SK-N-SH (cell line): ENCODE data around the gene UPF2. TPM values are rescaled to one million over a fixed set of nuclear protein-coding genes. Genes with fewer than 3 reads are reported as not detected.

Source experiments
- CTCF ChIA-PET: fragments of 300-600, 350-600 bp; formaldehyde crosslinking; extraction: SDS; loops from one replicate; lab custom pipeline; 2021; lab: Yijun Ruan, JAX
- POLR2A ChIA-PET: fragments of 350-600 bp; sonication (Branson Sonifier 250); formaldehyde crosslinking; extraction: SDS; loops from one replicate; lab custom pipeline; 2020; ENCODE audit warnings: antibody characterized with exemption, inconsistent platforms; lab: Yijun Ruan, JAX
- DNase-seq: peaks from one replicate; pipeline ENCODE4 v3.0.0; 2012
- H2AFZ ChIP-seq: fragments of 200-600 bp; sonication (generic); 2 replicates; pipeline ENCODE4 v1.8.1; 2016; ENCODE audit warnings: antibody characterized with exemption, mild to moderate bottlenecking, low read depth
- H3F3A ChIP-seq: fragments of 200-600 bp; sonication (generic); replicated peaks from 2 replicates; pipeline ENCODE3; 2016; ENCODE audit warnings: antibody characterized with exemption, mild to moderate bottlenecking; ENCODE audit not compliant: insufficient read depth
- H3K27ac ChIP-seq, 2 experiments: fragments of 200-500 bp in 1 of 2; fragments of 200-600 bp in 1 of 2; sonication (Bioruptor generic) in 1 of 2; sonication (generic), shearing (Covaris generic) in 1 of 2; 2 replicates each; pipeline versions ENCODE4 v1.5.1 to v1.6.1; 2014 to 2016; ENCODE audit warnings: low read depth in 2 of 2, inconsistent platforms in 1 of 2, low read length in 1 of 2, mild to moderate bottlenecking in 1 of 2, mixed read lengths in 1 of 2
- H3K27me3 ChIP-seq: fragments of 200-600 bp; sonication (generic), shearing (Covaris generic); 2 replicates; pipeline ENCODE4 v1.6.1; 2016; ENCODE audit warnings: mixed run types; ENCODE audit not compliant: insufficient read depth
- H3K36me3 ChIP-seq, 2 experiments: fragments of 200-500 bp in 1 of 2; fragments of 200-600 bp in 1 of 2; sonication (Bioruptor generic) in 1 of 2; sonication (generic) in 1 of 2; replicated peaks in 1 of 2; 2 replicates each; pipeline versions ENCODE3 to v1.5.1; 2014 to 2016; ENCODE audit warnings: low read length in 1 of 2, mild to moderate bottlenecking in 1 of 2; ENCODE audit not compliant: insufficient read depth in 2 of 2, control insufficient read depth in 1 of 2
- H3K4me1 ChIP-seq, 2 experiments: fragments of 200-500 bp in 1 of 2; fragments of 200-600 bp in 1 of 2; sonication (Bioruptor generic) in 1 of 2; sonication (generic), shearing (Covaris generic) in 1 of 2; 2 replicates each; pipeline versions ENCODE4 v1.5.1 to v1.6.1; 2014 to 2016; ENCODE audit warnings: low read depth in 1 of 2, low read length in 1 of 2, mixed run types in 1 of 2; ENCODE audit not compliant: insufficient read depth in 2 of 2, control insufficient read depth in 1 of 2
- H3K4me2 ChIP-seq: fragments of 200-600 bp; sonication (generic), shearing (Covaris generic); 2 replicates; pipeline ENCODE4 v1.6.1; 2017; ENCODE audit warnings: mixed run types
- H3K4me3 ChIP-seq, 2 experiments: fragments of 200-500 bp in 1 of 2; fragments of 200-600 bp in 1 of 2; sonication (Bioruptor generic) in 1 of 2; sonication (generic), shearing (Covaris generic) in 1 of 2; 2 replicates each; pipeline versions ENCODE4 v1.5.1 to v1.8.1; 2014 to 2016; ENCODE audit warnings: low read depth in 2 of 2, inconsistent platforms in 1 of 2, low read length in 1 of 2, mild to moderate bottlenecking in 1 of 2, mixed read lengths in 1 of 2, moderate library complexity in 1 of 2
- H3K79me2 ChIP-seq: fragments of 200-600 bp; sonication (generic); 2 replicates; pipeline ENCODE4 v1.8.1; 2017; ENCODE audit warnings: mild to moderate bottlenecking; ENCODE audit not compliant: insufficient read depth
- H3K9ac ChIP-seq: fragments of 200-600 bp; sonication (generic); 2 replicates; pipeline ENCODE4 v1.6.1; 2017; ENCODE audit warnings: mixed run types
- H3K9me2 ChIP-seq: fragments of 200-600 bp; sonication (generic); 2 replicates; pipeline ENCODE4 v1.6.1; 2017; ENCODE audit warnings: mixed run types
- H3K9me3 ChIP-seq: fragments of 200-600 bp; sonication (generic); 2 replicates; pipeline ENCODE4 v1.6.1; 2017; ENCODE audit warnings: mixed run types, mild to moderate bottlenecking, moderate library complexity
- H4K20me1 ChIP-seq: fragments of 200-600 bp; sonication (generic); 2 replicates; pipeline ENCODE4 v1.6.1; 2017; ENCODE audit warnings: mild to moderate bottlenecking, mixed run types; ENCODE audit not compliant: insufficient read depth
- ELF1 ChIP-seq: IDR thresholded peaks from 2 replicates; pipeline ENCODE4 v1.4.0; 2012
- FOXJ3 ChIP-seq: sonication (generic); formaldehyde crosslinking; IDR thresholded peaks from 2 replicates; pipeline ENCODE4 v1.5.1; 2020; ENCODE audit warnings: mild to moderate bottlenecking, missing genetic modification reagents
- FOXM1 ChIP-seq: IDR thresholded peaks from 2 replicates; pipeline ENCODE4 v1.4.0; 2012; ENCODE audit warnings: low read depth, mild to moderate bottlenecking
- GABPA ChIP-seq: IDR thresholded peaks from 2 replicates; pipeline ENCODE4 v1.4.0; 2012; ENCODE audit warnings: low read depth, mild to moderate bottlenecking
- JUND ChIP-seq: IDR thresholded peaks from 2 replicates; pipeline ENCODE4 v1.4.0; 2012
- MXI1 ChIP-seq: IDR thresholded peaks from 2 replicates; pipeline ENCODE4 v1.6.1; 2012; ENCODE audit warnings: mild to moderate bottlenecking, low read depth, low read length, improper control_type of control experiment
- NFIC ChIP-seq: IDR thresholded peaks from 2 replicates; pipeline ENCODE4 v1.4.0; 2012; ENCODE audit warnings: borderline replicate concordance
- NRF1 ChIP-seq: IDR thresholded peaks from 2 replicates; pipeline ENCODE4 v1.6.1; 2012; ENCODE audit warnings: low read depth, mild to moderate bottlenecking, low read length
- POLR2AphosphoS5 ChIP-seq: IDR thresholded peaks from 2 replicates; pipeline ENCODE4 v1.6.1; 2012; ENCODE audit warnings: low read depth, low read length
- RAD21 ChIP-seq: IDR thresholded peaks from 2 replicates; pipeline ENCODE4 v1.6.1; 2012; ENCODE audit warnings: mild to moderate bottlenecking, low read length
- RCOR1 ChIP-seq: fragments of 150-350 bp; IDR thresholded peaks from 2 replicates; pipeline ENCODE4 v1.6.1; 2017; ENCODE audit warnings: antibody characterized with exemption, low read length
- RXRA ChIP-seq: IDR thresholded peaks from 2 replicates; pipeline ENCODE4 v1.4.0; 2012; ENCODE audit warnings: low read depth, mild to moderate bottlenecking, borderline replicate concordance
- SIN3A ChIP-seq: IDR thresholded peaks from 2 replicates; pipeline ENCODE4 v1.6.1; 2012; ENCODE audit warnings: low read depth, mild to moderate bottlenecking, low read length, moderate library complexity, borderline replicate concordance
- TAF1 ChIP-seq: IDR thresholded peaks from 2 replicates; pipeline ENCODE4 v1.6.1; 2012; ENCODE audit warnings: low read depth, mild to moderate bottlenecking, low read length, moderate library complexity, borderline replicate concordance
- TEAD4 ChIP-seq: IDR thresholded peaks from 2 replicates; pipeline ENCODE4 v1.4.0; 2012; ENCODE audit warnings: mild to moderate bottlenecking, borderline replicate concordance; ENCODE audit not compliant: insufficient read depth
- WGBS: methylation state at CpG from one replicate; pipeline ENCODE4 v1.1.6; 2017; ENCODE audit warnings: low lambda C conversion rate; 5-methylcytosine and 5-hydroxymethylcytosine counted together
- polyA plus RNA-seq, 3 experiments: library from polyadenylated mRNA; depleted of rRNA; stranded (reverse); fragments of >200 nt; gene quantifications; 2 replicates each; pipeline ENCODE4 v1.2.3, GENCODE V29; 2012
- TF ChIP-seq, protein P1 (sequence below): fragments of 150-350 bp; IDR thresholded peaks from 2 replicates; pipeline ENCODE4 v1.6.1; 2016; ENCODE audit warnings: mild to moderate bottlenecking, low read depth, low read length
- TF ChIP-seq, protein P2 (sequence below): IDR thresholded peaks from 2 replicates; pipeline ENCODE4 v1.4.0; 2012; ENCODE audit warnings: low read depth

UPF2 gene
- polyA plus RNA-seq, 1 of the 3 experiments (the other 2 are of a cell fraction) = 4.7 TPM

DNA sequence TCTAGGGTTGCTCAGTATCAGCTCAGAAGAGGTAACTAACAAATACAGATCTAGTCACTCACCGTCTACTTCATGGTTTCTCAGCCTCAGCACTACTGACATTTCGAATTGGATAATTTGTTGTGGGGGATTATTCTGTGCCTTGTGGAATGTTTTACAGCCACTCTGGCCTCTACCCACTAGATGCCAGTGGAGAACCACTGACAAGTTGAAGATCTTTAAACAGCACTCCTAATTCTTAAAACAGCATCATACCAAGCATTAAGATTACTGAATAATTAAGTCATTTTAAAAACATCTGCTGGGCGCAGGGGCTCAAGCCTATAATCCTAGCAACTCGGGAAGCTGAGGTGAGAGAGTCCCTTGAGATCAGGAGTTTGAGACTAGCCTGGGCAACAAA lies 82.6 kb downstream of the UPF2 start:
- Histone ChIP-seq H3K79me2 (no peaks in the 10 kb centered on the region), H3F3A (no peaks in the 10 kb centered on the region), H3K4me1 (no peaks in the 10 kb centered on the region), H3K4me3 (no peak overlapping the region), H3K27me3 (no peaks in the 10 kb centered on the region), H3K27ac (no peak overlapping the region), H3K9me3 (no peaks in the 10 kb centered on the region), H3K9ac (no peak overlapping the region), H3K4me2 (no peak overlapping the region), H4K20me1 (no peaks in the 10 kb centered on the region), H3K9me2 (no peaks in the 10 kb centered on the region), H3K36me3 (peaks cover 54 to 60% of the 10 kb centered on the region in 2 experiments), H2AFZ (no peak overlapping the region)
- ChIA-PET CTCF (interaction anchor here (0.8 to 1.5 kb wide), 3 partner anchors 26 to 177 kb away, joined by 3 to 7 read pairs (median 3); no protein-coding TSS in a partner anchor), POLR2A (no interaction called here)
- TF ChIP-seq RAD21 = no peak
- no peak for TF ChIP-seq FOXM1
- no peak for TF ChIP-seq NRF1
- TF ChIP-seq MXI1 = no peak
- no peak for TF ChIP-seq JUND
- TF ChIP-seq, protein P1, sequence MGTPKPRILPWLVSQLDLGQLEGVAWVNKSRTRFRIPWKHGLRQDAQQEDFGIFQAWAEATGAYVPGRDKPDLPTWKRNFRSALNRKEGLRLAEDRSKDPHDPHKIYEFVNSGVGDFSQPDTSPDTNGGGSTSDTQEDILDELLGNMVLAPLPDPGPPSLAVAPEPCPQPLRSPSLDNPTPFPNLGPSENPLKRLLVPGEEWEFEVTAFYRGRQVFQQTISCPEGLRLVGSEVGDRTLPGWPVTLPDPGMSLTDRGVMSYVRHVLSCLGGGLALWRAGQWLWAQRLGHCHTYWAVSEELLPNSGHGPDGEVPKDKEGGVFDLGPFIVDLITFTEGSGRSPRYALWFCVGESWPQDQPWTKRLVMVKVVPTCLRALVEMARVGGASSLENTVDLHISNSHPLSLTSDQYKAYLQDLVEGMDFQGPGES = no peak
- TF ChIP-seq ELF1 = no peak
- TF ChIP-seq, protein P2, sequence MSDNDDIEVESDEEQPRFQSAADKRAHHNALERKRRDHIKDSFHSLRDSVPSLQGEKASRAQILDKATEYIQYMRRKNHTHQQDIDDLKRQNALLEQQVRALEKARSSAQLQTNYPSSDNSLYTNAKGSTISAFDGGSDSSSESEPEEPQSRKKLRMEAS = no peak
- no peak for TF ChIP-seq TAF1
- no peak for TF ChIP-seq NFIC
- TF ChIP-seq RXRA = no peak
- no peak for TF ChIP-seq POLR2AphosphoS5
- TF ChIP-seq TEAD4 = no peak
- no peak for TF ChIP-seq RCOR1
- no peak for DNase-seq
- WGBS = 93% methylated on average over 4 of the region's 4 CpGs

DNA sequence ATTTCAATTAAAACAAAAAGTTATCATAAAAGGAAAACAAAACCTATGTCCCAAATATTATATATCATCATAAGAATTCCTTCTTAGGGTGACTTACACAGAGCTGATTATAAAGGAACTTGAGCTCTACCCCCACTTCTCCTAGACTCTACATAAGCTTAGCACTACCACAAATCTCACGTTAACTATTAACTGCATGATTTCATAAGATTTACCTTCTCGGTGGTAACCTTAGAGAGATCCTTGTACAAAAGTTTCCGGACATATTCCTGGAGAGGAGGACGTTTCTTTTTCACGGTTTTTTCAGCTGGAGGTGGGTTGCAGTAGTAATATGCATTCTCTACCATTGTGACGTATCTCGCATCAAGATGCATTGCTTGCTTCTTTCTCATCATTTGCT lies 83.7 kb downstream of the UPF2 start:
- peaks cover 55 to 57% of the 10 kb centered on the region in 2 experiments for H3K36me3 ChIP-seq
- POLR2A ChIA-PET = no interaction called here
- no peak overlapping the region for H3K27ac ChIP-seq
- H3K4me2 ChIP-seq = no peak overlapping the region
- no peaks in the 10 kb centered on the region for H3K27me3 ChIP-seq
- no peaks in the 10 kb centered on the region for H3F3A ChIP-seq
- WGBS = 80% methylated on average over 7 of the region's 7 CpGs
- no peak for DNase-seq
- H3K9ac ChIP-seq = no peak overlapping the region
- TF ChIP-seq NRF1 (no peak), GABPA (no peak), FOXJ3 (CRISPR knock-in tag) (no peak), SIN3A (no peak)
- TF ChIP-seq, all 33 proteins: peak for 0
- Histone ChIP-seq H3K79me2 (no peaks in the 10 kb centered on the region), H4K20me1 (no peaks in the 10 kb centered on the region), H3K4me1 (no peaks in the 10 kb centered on the region), H3K9me2 (no peaks in the 10 kb centered on the region), H2AFZ (no peak overlapping the region), H3K9me3 (no peaks in the 10 kb centered on the region), H3K4me3 (no peak overlapping the region)
- CTCF ChIA-PET = interaction anchor here (1.0 to 1.5 kb wide), 3 partner anchors 27 to 176 kb away, joined by 3 to 7 read pairs (median 4); no protein-coding TSS in a partner anchor
